ENCODE measurements around the gene CNTNAP2.

Gene CNTNAP2

DNA sequence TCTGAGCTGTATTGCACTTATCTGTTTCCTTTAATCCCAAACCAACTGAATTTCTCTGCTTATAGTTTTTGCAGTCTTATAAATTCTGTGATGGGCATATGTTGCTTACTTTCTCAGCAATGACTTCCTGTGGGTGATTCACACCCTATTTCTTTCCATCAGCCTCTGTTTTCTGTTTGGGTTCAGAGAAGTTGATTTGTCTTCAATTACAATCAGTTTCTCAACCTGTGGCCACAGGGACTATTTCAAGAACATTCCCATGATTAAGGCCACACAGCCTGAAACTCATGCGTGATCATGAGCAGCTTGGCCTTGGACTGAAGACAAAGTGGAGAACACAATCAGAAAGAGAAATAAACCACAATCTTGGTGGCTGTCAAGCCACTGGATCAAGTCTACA is 1299.4 kb downstream of the CNTNAP2 start:
- no peak for DNase-seq

DNA sequence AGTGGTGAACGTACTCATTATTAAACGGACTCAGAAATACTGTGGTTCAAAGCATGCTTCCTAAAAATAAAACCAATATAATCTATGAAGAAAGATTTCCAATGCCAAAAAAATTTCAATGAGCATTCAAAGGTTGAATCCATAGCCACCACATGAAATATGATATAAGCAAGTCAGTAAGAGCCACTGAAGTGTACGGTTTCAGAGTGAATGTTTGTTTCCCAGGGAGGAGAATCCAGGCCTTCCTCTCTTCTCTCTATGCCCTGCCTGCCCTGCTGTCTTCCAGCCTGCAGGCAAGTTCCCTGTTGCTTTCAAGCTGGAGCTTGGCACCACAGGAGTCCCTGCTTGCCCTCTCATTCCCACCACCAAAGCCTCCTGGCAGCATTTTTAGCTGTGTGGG is 1302.4 kb downstream of the CNTNAP2 start:
- peak; percentile 10 to 60 (median 20) for DNase-seq

DNA sequence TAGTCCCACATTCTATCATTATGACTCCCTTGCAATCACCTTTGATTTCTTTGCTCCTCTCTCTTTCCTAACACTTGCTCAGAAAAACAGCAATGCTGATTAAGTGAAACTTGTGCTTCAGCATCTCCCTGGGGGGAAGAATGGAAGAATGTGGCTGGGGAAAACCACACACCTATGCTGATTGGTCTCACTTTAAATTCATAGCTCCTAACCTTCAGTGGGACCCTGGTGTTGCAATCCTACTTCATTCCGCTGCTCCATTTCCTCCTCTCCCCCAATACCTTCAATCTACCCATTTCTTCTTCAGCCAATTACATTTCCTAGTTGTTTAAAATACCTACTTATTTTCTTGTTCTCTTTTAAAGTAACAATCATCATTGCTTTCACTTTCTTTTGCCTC is 1307.3 kb downstream of the CNTNAP2 start:
- no peak for DNase-seq

- no peak for DNase-seq
Observed at GRCh38 chr7:147428075-147428474, 1311.5 kb downstream of the CNTNAP2 start.

GRCh38 chr7:147429961-147430360 is 1313.4 kb downstream of the CNTNAP2 start:
- no peak for DNase-seq

DNA sequence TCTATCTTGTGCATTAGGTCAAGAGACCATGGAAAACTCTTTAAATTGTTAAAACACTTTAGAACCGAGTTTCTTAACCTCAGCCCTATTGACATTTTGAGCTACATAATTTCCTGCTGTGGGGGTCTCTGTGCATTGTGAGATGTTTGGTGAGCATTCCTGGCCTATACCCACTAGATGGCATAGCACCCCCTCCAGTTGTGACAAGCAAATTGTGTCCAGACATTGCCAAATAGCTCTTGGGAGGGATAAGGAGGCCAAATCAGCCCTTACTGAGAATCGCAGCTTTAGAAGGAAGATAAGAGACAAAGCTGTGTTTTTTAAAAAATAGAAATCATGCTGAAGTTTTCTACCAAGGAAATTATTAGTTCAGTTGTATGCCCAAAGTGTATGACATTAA is 1315.5 kb downstream of the CNTNAP2 start:
- DNase-seq, result peak; percentile 10 to 65 (median 13)

- DNase-seq, result no peak
Observed at GRCh38 chr7:147432576-147432975, 1316.0 kb downstream of the CNTNAP2 start.

- DNase-seq, result no peak
Observed at GRCh38 chr7:147436718-147437117, 1320.1 kb downstream of the CNTNAP2 start.

DNA sequence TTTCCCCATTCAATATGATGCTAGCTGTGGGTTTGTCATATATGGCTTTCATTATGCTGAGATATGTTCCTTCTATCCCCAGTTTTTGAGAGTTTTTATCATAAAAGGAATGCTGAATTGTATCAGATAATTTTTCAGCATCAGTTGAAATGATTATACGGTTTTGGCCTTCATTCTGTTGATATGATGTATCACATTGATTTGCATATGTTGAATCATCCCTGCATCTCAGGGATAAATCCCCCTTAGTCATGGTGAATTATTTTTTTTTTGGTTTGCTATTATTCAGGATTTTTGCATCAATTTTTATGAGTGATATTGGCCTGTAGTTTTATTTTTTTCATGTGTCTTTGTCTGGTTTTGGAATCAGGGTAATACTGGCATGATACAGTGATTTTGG is 1321.6 kb downstream of the CNTNAP2 start:
- DNase-seq, result no peak

- DNase-seq, result no peak
Observed at GRCh38 chr7:147443942-147444341, 1327.3 kb downstream of the CNTNAP2 start.

- DNase-seq, result no peak
Observed at GRCh38 chr7:147452816-147453215, 1336.2 kb downstream of the CNTNAP2 start.

GRCh38 chr7:147465223-147465622 is 1348.6 kb downstream of the CNTNAP2 start:
- no peak for DNase-seq

- DNase-seq, result no peak
Observed at GRCh38 chr7:147472556-147472955, 1356.0 kb downstream of the CNTNAP2 start.

GRCh38 chr7:147474862-147475261 is 1358.3 kb downstream of the CNTNAP2 start:
- DNase-seq, result no peak

GRCh38 chr7:147477526-147477925 is 1360.9 kb downstream of the CNTNAP2 start:
- no peak for DNase-seq

DNA sequence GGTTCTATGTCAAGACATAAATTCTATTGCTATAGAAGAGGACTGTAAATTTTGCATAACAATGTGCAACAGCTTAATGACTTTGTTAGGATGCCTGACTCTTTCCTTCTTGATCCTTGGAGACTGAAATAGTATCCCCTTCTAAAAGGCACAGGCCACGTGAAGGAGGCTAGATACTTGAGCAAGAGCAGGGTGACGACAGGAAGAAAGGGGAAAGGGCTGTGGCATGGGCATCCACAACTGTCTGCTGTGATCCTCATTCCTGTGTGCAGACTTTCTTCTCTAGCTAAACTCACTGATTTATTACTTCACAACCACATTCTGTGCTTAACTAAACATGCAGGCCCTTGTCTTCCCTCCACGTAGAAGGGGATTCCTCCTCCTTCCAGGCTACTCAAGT is 1362.2 kb downstream of the CNTNAP2 start:
- no peak for DNase-seq

- peak in 2 of 3 experiments; percentile 33 to 77 for DNase-seq
Observed at GRCh38 chr7:147483634-147484292, 1367.2 kb downstream of the CNTNAP2 start.

GRCh38 chr7:147485660-147486210 is 1369.1 kb downstream of the CNTNAP2 start:
- DNase-seq, result peak in 2 of 3 experiments; percentile 76 to 96

DNA sequence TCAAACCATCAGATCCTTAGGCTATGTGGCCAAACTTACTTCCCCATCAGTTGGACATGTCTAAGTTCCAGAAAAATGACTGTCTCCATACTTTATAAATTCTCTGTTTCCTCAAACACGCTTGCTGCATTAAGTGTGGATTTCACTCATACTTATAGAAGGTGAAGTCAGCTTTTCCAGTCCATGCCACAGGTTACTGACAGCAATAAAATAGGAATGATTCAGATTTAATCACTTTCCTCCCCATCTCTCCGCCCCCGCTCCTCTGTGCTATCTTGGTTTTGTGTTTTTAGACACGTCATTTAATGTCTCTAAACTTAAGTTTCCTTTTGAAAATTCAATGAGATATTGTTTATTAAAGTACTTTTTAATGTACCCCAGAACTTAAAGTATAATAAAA is 1376.0 kb downstream of the CNTNAP2 start:
- no peak for DNase-seq

- no peak for DNase-seq
Observed at GRCh38 chr7:147496209-147496608, 1379.6 kb downstream of the CNTNAP2 start.

DNA sequence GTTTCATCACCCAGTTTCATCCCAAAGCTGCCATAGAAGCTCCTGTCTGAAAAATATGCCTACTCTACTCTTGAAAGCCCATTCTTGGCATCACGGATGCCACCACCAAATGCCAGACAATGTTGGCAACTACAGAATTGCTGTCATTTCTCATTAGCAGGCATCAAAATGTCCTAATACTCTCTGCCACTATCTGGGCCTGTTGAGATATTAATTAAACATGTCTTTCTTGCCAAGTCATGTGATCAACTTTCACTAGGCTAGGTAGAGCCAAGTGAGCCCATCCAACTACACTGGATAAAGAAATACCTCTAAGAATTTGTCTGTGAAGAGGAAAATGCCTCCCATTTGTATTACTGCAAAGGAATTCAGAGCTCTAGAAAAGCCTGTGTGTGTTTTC is 1380.6 kb downstream of the CNTNAP2 start:
- DNase-seq, result no peak

GRCh38 chr7:147498081-147498480 is 1381.5 kb downstream of the CNTNAP2 start:
- no peak for DNase-seq

DNA sequence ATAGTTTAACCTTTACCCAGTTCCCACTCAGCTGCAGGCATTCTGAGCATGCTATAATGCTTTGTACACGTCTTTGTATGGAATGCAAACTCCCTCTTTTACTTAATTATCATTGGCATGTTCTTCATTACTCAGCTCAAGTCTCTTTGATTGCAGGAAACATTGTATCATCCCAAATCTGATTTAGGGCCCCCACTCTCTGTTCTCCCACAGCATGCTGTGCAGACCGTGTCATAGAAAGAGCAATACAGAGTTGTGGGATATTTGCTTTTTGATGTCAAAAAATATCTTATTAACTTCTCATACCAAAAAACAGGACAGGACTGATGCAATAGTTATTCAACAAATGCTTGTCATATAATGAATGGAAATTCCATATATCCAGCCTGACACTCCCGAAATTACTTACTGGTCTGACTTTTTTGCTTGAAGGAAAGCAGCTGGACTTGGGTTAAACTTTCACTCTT is 1392.5 kb downstream of the CNTNAP2 start:
- no peak for DNase-seq

DNA sequence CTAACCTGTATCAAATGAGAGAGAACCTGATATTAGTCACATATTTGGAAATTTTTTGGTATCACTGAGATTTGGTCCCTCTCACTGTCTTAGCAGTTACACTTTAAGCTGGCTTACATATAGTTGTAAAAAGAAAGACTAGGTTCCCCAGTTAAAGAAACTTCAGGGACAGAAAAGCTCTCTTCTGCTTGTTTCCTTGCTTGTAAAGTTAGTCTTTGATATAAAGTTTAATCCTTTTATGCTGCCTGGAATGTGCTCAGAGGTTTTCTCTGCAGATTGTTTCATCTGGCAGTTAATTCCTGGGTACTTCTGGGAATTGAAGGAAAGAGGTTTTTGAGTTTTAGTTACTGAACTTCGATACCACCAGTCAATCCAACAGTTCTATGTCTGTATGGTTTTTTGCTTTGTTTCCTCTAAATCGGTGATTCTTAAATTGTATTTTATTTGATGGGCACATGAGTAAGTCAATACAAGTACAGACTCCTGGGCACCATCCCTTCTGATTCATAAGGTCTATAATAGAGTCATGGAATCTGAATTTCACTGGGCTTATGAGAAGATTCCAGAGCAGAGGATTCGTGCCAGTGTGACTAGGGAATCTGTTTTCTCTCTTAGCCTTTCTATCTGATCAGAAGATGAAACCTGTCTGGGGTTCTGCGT is 1393.1 kb downstream of the CNTNAP2 start:
- DNase-seq, result no peak
